ENCODE data around the gene TCEA3.

- TF ChIP-seq CTCF (IDR thresholded peaks at IDR 0.05; ENCODE audit: insufficient read depth, low read length): no peak
- TF ChIP-seq REST (IDR thresholded peaks at IDR 0.05; ENCODE audit: insufficient replicate concordance, low read depth): no peak
- TF ChIP-seq POLR2AphosphoS5 (IDR thresholded peaks at IDR 0.05; ENCODE audit: low read depth): no peak
- no peak for TF ChIP-seq GABPA (IDR thresholded peaks at IDR 0.05; ENCODE audit: low read depth)
These were observed 62.3 kb downstream of the TCEA3 start for GRCh38 chr1:23362218-23362713.

All from HL-60 (cell line).